GM12878 (cell line): ENCODE measurements around the gene EPN1.

Source experiments
- FOS ChIP-seq: IDR thresholded peaks from 3 replicates; pipeline ENCODE4 v1.6.1; 2011; ENCODE audit warnings: borderline replicate concordance; ENCODE audit not compliant: insufficient read length; ENCODE audit errors: extremely low read depth
- NFIC ChIP-seq: IDR thresholded peaks from 2 replicates; pipeline ENCODE4 v1.6.1; 2012; ENCODE audit warnings: low read depth, mild to moderate bottlenecking, inconsistent platforms, low read length, moderate library complexity
- RFX5 ChIP-seq: IDR thresholded peaks from 2 replicates; pipeline ENCODE4 v1.6.1; 2011; ENCODE audit warnings: low read depth, low read length, improper control_type of control experiment
- SP1 ChIP-seq: IDR thresholded peaks from one replicate; pipeline ENCODE4 v1.6.1; 2011; ENCODE audit warnings: low read depth, low read length
- WRNIP1 ChIP-seq: IDR thresholded peaks from 2 replicates; pipeline ENCODE4 v1.6.1; 2011; ENCODE audit warnings: low read depth, low read length, improper control_type of control experiment, borderline replicate concordance
- TF ChIP-seq, protein P1 (sequence below): fragments of 150-350 bp; IDR thresholded peaks from 2 replicates; pipeline ENCODE4 v1.6.1; 2016; ENCODE audit warnings: low read depth, low read length
- TF ChIP-seq, protein P2 (sequence below), 3 experiments: IDR thresholded peaks in 2 of 3; conservative IDR thresholded peaks in 1 of 3; 2 replicates each; pipeline ENCODE4 v1.5.1; 2011; ENCODE audit warnings: low read depth in 3 of 3, low read length in 3 of 3, mild to moderate bottlenecking in 3 of 3, control low read depth in 2 of 3, moderate library complexity in 2 of 3, inconsistent platforms in 1 of 3, mixed read lengths in 1 of 3; ENCODE audit not compliant: control insufficient read depth in 2 of 3, insufficient read depth in 1 of 3; ENCODE audit errors: extremely low read depth in 1 of 3
- TF ChIP-seq, protein P3 (sequence below): IDR thresholded peaks from 2 replicates; pipeline ENCODE4 v1.6.1; 2012; ENCODE audit warnings: low read depth, low read length, improper control_type of control experiment
- TF ChIP-seq, protein P4 (sequence below): fragments of 450-650 bp; IDR thresholded peaks from 2 replicates; pipeline ENCODE4 v1.6.1; 2018; ENCODE audit warnings: mild to moderate bottlenecking, low read depth, moderate library complexity; ENCODE audit not compliant: partially characterized antibody

DNA sequence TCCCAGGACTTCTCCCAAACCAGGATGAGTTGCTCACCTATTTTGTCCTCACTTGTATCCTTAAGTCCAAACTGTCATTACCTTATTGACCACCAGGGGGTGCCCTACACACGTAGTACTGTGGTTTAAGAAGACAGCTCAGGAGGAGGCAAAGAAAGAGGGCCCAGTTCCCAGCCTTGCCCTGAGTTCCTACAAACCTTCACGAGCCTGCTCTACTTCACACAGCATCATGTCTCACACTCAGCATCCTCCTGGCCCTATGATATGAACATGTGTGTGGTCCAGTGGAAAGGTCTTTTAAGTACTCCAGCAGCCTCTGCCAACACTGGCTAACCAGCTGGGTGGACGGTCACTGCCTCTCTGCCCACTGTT is 42.6 kb upstream of the EPN1 start:
- TF ChIP-seq, protein P1, sequence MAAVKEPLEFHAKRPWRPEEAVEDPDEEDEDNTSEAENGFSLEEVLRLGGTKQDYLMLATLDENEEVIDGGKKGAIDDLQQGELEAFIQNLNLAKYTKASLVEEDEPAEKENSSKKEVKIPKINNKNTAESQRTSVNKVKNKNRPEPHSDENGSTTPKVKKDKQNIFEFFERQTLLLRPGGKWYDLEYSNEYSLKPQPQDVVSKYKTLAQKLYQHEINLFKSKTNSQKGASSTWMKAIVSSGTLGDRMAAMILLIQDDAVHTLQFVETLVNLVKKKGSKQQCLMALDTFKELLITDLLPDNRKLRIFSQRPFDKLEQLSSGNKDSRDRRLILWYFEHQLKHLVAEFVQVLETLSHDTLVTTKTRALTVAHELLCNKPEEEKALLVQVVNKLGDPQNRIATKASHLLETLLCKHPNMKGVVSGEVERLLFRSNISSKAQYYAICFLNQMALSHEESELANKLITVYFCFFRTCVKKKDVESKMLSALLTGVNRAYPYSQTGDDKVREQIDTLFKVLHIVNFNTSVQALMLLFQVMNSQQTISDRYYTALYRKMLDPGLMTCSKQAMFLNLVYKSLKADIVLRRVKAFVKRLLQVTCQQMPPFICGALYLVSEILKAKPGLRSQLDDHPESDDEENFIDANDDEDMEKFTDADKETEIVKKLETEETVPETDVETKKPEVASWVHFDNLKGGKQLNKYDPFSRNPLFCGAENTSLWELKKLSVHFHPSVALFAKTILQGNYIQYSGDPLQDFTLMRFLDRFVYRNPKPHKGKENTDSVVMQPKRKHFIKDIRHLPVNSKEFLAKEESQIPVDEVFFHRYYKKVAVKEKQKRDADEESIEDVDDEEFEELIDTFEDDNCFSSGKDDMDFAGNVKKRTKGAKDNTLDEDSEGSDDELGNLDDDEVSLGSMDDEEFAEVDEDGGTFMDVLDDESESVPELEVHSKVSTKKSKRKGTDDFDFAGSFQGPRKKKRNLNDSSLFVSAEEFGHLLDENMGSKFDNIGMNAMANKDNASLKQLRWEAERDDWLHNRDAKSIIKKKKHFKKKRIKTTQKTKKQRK: no peak
- TF ChIP-seq, protein P2, sequence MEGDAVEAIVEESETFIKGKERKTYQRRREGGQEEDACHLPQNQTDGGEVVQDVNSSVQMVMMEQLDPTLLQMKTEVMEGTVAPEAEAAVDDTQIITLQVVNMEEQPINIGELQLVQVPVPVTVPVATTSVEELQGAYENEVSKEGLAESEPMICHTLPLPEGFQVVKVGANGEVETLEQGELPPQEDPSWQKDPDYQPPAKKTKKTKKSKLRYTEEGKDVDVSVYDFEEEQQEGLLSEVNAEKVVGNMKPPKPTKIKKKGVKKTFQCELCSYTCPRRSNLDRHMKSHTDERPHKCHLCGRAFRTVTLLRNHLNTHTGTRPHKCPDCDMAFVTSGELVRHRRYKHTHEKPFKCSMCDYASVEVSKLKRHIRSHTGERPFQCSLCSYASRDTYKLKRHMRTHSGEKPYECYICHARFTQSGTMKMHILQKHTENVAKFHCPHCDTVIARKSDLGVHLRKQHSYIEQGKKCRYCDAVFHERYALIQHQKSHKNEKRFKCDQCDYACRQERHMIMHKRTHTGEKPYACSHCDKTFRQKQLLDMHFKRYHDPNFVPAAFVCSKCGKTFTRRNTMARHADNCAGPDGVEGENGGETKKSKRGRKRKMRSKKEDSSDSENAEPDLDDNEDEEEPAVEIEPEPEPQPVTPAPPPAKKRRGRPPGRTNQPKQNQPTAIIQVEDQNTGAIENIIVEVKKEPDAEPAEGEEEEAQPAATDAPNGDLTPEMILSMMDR (IDR thresholded peaks at IDR 0.05 in 2 of 3, conservative IDR thresholded peaks at IDR 0.05 in 1 of 3; ENCODE audit: control insufficient read depth in 2 of 3, extremely low read depth in 1 of 3, insufficient read depth in 1 of 3, low read depth in 3 of 3, low read length in 3 of 3): peak; percentile 75 to 85 (median 76)
- TF ChIP-seq, protein P3, sequence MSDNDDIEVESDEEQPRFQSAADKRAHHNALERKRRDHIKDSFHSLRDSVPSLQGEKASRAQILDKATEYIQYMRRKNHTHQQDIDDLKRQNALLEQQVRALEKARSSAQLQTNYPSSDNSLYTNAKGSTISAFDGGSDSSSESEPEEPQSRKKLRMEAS: no peak
- TF ChIP-seq SP1 (no peak), RFX5 (no peak), FOS (no peak), WRNIP1 (no peak), NFIC (no peak)
- TF ChIP-seq, protein P4, sequence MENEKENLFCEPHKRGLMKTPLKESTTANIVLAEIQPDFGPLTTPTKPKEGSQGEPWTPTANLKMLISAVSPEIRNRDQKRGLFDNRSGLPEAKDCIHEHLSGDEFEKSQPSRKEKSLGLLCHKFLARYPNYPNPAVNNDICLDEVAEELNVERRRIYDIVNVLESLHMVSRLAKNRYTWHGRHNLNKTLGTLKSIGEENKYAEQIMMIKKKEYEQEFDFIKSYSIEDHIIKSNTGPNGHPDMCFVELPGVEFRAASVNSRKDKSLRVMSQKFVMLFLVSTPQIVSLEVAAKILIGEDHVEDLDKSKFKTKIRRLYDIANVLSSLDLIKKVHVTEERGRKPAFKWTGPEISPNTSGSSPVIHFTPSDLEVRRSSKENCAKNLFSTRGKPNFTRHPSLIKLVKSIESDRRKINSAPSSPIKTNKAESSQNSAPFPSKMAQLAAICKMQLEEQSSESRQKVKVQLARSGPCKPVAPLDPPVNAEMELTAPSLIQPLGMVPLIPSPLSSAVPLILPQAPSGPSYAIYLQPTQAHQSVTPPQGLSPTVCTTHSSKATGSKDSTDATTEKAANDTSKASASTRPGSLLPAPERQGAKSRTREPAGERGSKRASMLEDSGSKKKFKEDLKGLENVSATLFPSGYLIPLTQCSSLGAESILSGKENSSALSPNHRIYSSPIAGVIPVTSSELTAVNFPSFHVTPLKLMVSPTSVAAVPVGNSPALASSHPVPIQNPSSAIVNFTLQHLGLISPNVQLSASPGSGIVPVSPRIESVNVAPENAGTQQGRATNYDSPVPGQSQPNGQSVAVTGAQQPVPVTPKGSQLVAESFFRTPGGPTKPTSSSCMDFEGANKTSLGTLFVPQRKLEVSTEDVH: no peak
